Islet precursor cell (in vitro differentiated cells): ENCODE data around the gene JADE3.
A peak's percentile ranks its signal among the peaks of the same experiment; 100 is the strongest.

Source experiments
- DNase-seq: peaks from one replicate; pipeline ENCODE4 v3.0.0-alpha.2; 2018

JADE3 gene

GRCh38 chrX:46912098-46912602 is at the start of gene JADE3:
Gene JADE3 (plus strand): TSS chrX:46912421. CDS start chrX:46984895, 72,474 bp downstream.
- DNase-seq = peak; percentile 89

- no peak for DNase-seq
Observed at GRCh38 chrX:46863072-46863471, 49.1 kb upstream of the JADE3 start.

GRCh38 chrX:46864606-46865005 is 47.6 kb upstream of the JADE3 start:
- DNase-seq = no peak

GRCh38 chrX:46865281-46865680 is 46.9 kb upstream of the JADE3 start:
- DNase-seq = no peak

- DNase-seq = no peak
Observed at GRCh38 chrX:46866726-46867125, 45.5 kb upstream of the JADE3 start.

- DNase-seq = no peak
Observed at GRCh38 chrX:46873746-46874145, 38.5 kb upstream of the JADE3 start.

GRCh38 chrX:46876901-46877300 is 35.3 kb upstream of the JADE3 start:
- DNase-seq = no peak

- no peak for DNase-seq
Observed at GRCh38 chrX:46882266-46882665, 30.0 kb upstream of the JADE3 start.

GRCh38 chrX:46884799-46885198 is 27.4 kb upstream of the JADE3 start:
- no peak for DNase-seq

GRCh38 chrX:46898207-46898606 is 14.0 kb upstream of the JADE3 start:
- no peak for DNase-seq

GRCh38 chrX:46903458-46904242 is 8.6 kb upstream of the JADE3 start:
- peak; percentile 89 for DNase-seq

GRCh38 chrX:46904626-46905025 is 7.6 kb upstream of the JADE3 start:
- DNase-seq = no peak

- no peak for DNase-seq
Observed at GRCh38 chrX:46910415-46910814, 1.8 kb upstream of the JADE3 start.

- peak; percentile 81 for DNase-seq
Observed at GRCh38 chrX:46912603-46913491, 626 bp downstream of the JADE3 start.

GRCh38 chrX:46913667-46914066 is 1.4 kb downstream of the JADE3 start:
- DNase-seq = peak; percentile 58

GRCh38 chrX:46916273-46916672 is 4.1 kb downstream of the JADE3 start:
- DNase-seq = no peak

- no peak for DNase-seq
Observed at GRCh38 chrX:46917622-46918021, 5.4 kb downstream of the JADE3 start.

GRCh38 chrX:46918434-46918833 is 6.2 kb downstream of the JADE3 start:
- DNase-seq = no peak

GRCh38 chrX:46920235-46920634 is 8.0 kb downstream of the JADE3 start:
- DNase-seq = no peak

GRCh38 chrX:46922611-46923010 is 10.4 kb downstream of the JADE3 start:
- DNase-seq = no peak

GRCh38 chrX:46927718-46928117 is 15.5 kb downstream of the JADE3 start:
- DNase-seq = no peak

- no peak for DNase-seq
Observed at GRCh38 chrX:46929439-46930261, 17.4 kb downstream of the JADE3 start.

GRCh38 chrX:46935295-46935694 is 23.1 kb downstream of the JADE3 start:
- DNase-seq = no peak
